IPS-15b (cell line): ENCODE results near the gene ZNF485.
"Not testable (repeated sequence)": the region's sequence is repeated elsewhere in the genome, so short reads cannot be mapped to it uniquely, and the experiment has no call there.

Source experiments
- H3K27me3 ChIP-seq: one replicate; pipeline ENCODE4 v1.6.1; 2013; ENCODE audit warnings: low read length; ENCODE audit not compliant: control insufficient read depth, insufficient read depth
- H3K36me3 ChIP-seq: one replicate; pipeline ENCODE4 v1.6.1; 2013; ENCODE audit warnings: low read length; ENCODE audit not compliant: control insufficient read depth, insufficient read depth
- H3K4me1 ChIP-seq: one replicate; pipeline ENCODE4 v1.6.1; 2013; ENCODE audit warnings: mild to moderate bottlenecking, low read length; ENCODE audit not compliant: control insufficient read depth, insufficient read depth
- H3K4me3 ChIP-seq: one replicate; pipeline ENCODE4 v1.5.1; 2013; ENCODE audit warnings: low read depth, low read length
- H3K9ac ChIP-seq: one replicate; pipeline ENCODE4 v1.6.1; 2013; ENCODE audit warnings: low read depth, mild to moderate bottlenecking, low read length
- H3K9me3 ChIP-seq: one replicate; pipeline ENCODE4 v1.6.1; 2013; ENCODE audit warnings: mild to moderate bottlenecking, low read length; ENCODE audit not compliant: control insufficient read depth, insufficient read depth

Gene ZNF485

GRCh38 chr10:43585981-43586729 is 20.1 kb upstream of the ZNF485 start:
- no peak overlapping the region for H3K9ac ChIP-seq
- no peak overlapping the region for H3K4me3 ChIP-seq
- no peaks in the 10 kb centered on the region for H3K4me1 ChIP-seq
- H3K27me3 ChIP-seq = no peaks in the 10 kb centered on the region
- H3K9me3 ChIP-seq = no peaks in the 10 kb centered on the region
- H3K36me3 ChIP-seq = no peaks in the 10 kb centered on the region

- H3K9me3 ChIP-seq, H3K27me3 ChIP-seq, H3K9ac ChIP-seq, H3K4me1 ChIP-seq, H3K36me3 ChIP-seq, H3K4me3 ChIP-seq: not testable (repeated sequence)
These were observed 19.5 kb upstream of the ZNF485 start for GRCh38 chr10:43586730-43587115.

- no peak overlapping the region for H3K4me3 ChIP-seq
- H3K36me3 ChIP-seq = no peaks in the 10 kb centered on the region
- H3K9me3 ChIP-seq = peaks cover 8% of the 10 kb centered on the region
- no peak overlapping the region for H3K9ac ChIP-seq
- H3K27me3 ChIP-seq = no peaks in the 10 kb centered on the region
- no peaks in the 10 kb centered on the region for H3K4me1 ChIP-seq
These were observed 14.8 kb upstream of the ZNF485 start for GRCh38 chr10:43591303-43591904.

- Histone ChIP-seq H3K9me3 (peaks cover 8% of the 10 kb centered on the region), H3K36me3 (no peaks in the 10 kb centered on the region), H3K4me3 (no peak overlapping the region), H3K27me3 (no peaks in the 10 kb centered on the region), H3K9ac (no peak overlapping the region), H3K4me1 (no peaks in the 10 kb centered on the region)
These were observed 11.2 kb upstream of the ZNF485 start for GRCh38 chr10:43594944-43595589.

- peaks cover 8% of the 10 kb centered on the region for H3K9me3 ChIP-seq
- no peak overlapping the region for H3K9ac ChIP-seq
- no peak overlapping the region for H3K4me3 ChIP-seq
- no peaks in the 10 kb centered on the region for H3K4me1 ChIP-seq
- H3K36me3 ChIP-seq = no peaks in the 10 kb centered on the region
- H3K27me3 ChIP-seq = no peaks in the 10 kb centered on the region
These were observed 10.4 kb upstream of the ZNF485 start for GRCh38 chr10:43595739-43596298.

GRCh38 chr10:43596546-43596945 is 9.7 kb upstream of the ZNF485 start:
- peaks cover 8% of the 10 kb centered on the region for H3K9me3 ChIP-seq

GRCh38 chr10:43598446-43598845 is 7.8 kb upstream of the ZNF485 start:
- H3K9me3 ChIP-seq = peaks cover 8% of the 10 kb centered on the region
- H3K4me1 ChIP-seq = no peaks in the 10 kb centered on the region
- peaks cover 2% of the 10 kb centered on the region for H3K27me3 ChIP-seq
- H3K9ac ChIP-seq = no peak overlapping the region
- H3K36me3 ChIP-seq = no peaks in the 10 kb centered on the region
- H3K4me3 ChIP-seq = no peak overlapping the region

More at GRCh38 chr10:43596546-43596945, 9.7 kb upstream of the ZNF485 start:
- H3K27me3 ChIP-seq = no peaks in the 10 kb centered on the region
- H3K4me3 ChIP-seq = no peak overlapping the region
- H3K36me3 ChIP-seq = no peaks in the 10 kb centered on the region
- no peaks in the 10 kb centered on the region for H3K4me1 ChIP-seq
- H3K9ac ChIP-seq = no peak overlapping the region

GRCh38 chr10:43599333-43599732 is 6.9 kb upstream of the ZNF485 start:
- Histone ChIP-seq H3K9me3 (peaks cover under 1% of the 10 kb centered on the region), H3K27me3 (peaks cover 3% of the 10 kb centered on the region), H3K4me3 (no peak overlapping the region), H3K36me3 (no peaks in the 10 kb centered on the region), H3K4me1 (no peaks in the 10 kb centered on the region), H3K9ac (no peak overlapping the region)

GRCh38 chr10:43601576-43601975 is 4.7 kb upstream of the ZNF485 start:
- H3K9me3 ChIP-seq, H3K27me3 ChIP-seq, H3K4me3 ChIP-seq, H3K36me3 ChIP-seq, H3K4me1 ChIP-seq, H3K9ac ChIP-seq: not testable (repeated sequence)

GRCh38 chr10:43605850-43606322 is 352 bp upstream of the ZNF485 start:
- Histone ChIP-seq H3K4me3 (peak overlapping the region; percentile 67), H3K36me3 (peaks cover 2% of the 10 kb centered on the region), H3K4me1 (no peaks in the 10 kb centered on the region), H3K9ac (no peak overlapping the region), H3K27me3 (peaks cover 14% of the 10 kb centered on the region), H3K9me3 (no peaks in the 10 kb centered on the region)

- peaks cover 14% of the 10 kb centered on the region for H3K27me3 ChIP-seq
- no peak overlapping the region for H3K9ac ChIP-seq
- no peaks in the 10 kb centered on the region for H3K4me1 ChIP-seq
- H3K36me3 ChIP-seq = peaks cover 2% of the 10 kb centered on the region
- peak overlapping the region; percentile 67 for H3K4me3 ChIP-seq
- H3K9me3 ChIP-seq = no peaks in the 10 kb centered on the region
These were observed 948 bp downstream of the ZNF485 start for GRCh38 chr10:43607199-43607573.
